Ecto neural progenitor cell (in vitro differentiated cells): ENCODE results near the gene NIP7.
"Not testable (repeated sequence)": the region's sequence is repeated elsewhere in the genome, so short reads cannot be mapped to it uniquely, and the experiment has no call there.

Experiments used
- DNase-seq: peaks from one replicate; pipeline ENCODE4 v3.0.0-alpha.2; 2018; ENCODE audit warnings: low spot score

NIP7 gene

DNA sequence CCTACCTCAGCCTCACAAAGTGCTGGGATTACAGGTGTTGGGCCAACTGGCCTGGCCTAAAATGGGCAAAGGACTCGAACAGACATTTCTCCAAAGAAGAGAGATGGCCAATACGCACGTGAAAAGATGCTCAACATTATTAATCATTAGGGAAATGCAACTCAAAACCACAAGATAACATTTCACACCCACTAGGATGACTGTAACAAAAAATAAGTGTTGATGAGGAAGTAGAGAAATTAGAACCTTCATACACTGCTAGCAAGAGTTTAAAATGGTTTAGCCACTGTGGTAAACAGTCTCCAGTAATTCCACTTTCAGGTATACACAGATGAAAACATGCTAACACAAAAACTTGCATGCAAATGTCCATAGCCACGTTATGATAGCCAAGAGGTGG is 6.4 kb downstream of the NIP7 start:
- DNase-seq = no peak

DNA sequence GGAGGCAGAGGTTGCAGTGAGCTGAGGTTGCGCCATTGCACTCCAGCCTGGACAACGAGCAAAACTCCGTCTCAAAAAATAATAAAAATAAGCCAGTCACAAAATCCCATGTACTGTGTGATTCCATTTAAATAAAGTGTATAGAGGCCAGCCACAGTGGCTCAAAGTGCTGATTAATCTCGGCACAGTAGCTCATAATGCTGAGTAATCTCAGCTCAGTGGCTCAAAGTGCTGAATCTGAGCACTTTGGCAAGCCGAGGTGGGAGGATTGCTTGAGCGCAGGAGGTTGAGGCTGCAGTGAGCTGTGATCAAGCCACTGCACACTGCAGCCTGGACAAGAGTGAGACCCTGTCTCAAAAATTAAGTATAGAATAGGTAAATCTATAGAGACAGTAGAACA is 7.1 kb downstream of the NIP7 start:
- no peak for DNase-seq

DNA sequence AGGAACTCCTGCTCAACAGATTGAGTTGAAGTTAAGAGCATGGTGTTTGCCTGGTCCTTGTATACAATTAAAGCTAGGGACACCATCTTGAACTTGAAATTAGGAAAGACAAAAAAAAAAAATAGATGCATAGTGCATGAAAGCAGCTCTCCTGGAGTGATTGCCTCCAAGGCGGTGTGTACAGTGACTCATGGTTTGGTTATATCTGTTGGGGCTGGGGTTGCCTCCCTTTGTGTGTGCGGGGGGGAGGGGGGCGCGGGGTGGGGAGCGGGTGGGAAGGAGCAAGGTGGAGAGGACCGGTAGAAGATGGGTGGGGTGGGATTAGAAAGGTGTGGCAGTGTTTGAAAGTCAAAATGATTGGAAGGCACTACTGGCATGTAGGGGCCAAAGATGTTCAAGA is 8.7 kb downstream of the NIP7 start:
- no peak for DNase-seq

DNA sequence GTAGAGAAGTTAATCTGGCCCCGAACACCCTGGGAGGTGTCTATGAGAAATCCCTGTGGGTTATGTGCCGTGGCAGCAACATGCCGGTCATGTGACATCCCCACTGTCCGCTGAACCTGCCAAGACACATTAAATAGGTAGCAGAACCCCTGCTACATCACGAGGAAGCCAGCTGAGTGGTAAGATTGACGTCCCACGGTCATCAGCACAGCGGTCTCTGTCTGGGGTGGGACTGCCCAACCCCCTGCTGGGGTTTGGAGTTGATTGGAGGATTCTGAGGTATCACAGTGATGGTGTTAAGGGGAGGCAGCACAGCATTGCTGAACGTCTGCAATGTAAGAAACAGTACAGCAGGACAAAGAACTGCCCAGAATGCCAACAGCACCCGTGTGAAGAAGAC is 10.0 kb downstream of the NIP7 start:
- DNase-seq = no peak

DNA sequence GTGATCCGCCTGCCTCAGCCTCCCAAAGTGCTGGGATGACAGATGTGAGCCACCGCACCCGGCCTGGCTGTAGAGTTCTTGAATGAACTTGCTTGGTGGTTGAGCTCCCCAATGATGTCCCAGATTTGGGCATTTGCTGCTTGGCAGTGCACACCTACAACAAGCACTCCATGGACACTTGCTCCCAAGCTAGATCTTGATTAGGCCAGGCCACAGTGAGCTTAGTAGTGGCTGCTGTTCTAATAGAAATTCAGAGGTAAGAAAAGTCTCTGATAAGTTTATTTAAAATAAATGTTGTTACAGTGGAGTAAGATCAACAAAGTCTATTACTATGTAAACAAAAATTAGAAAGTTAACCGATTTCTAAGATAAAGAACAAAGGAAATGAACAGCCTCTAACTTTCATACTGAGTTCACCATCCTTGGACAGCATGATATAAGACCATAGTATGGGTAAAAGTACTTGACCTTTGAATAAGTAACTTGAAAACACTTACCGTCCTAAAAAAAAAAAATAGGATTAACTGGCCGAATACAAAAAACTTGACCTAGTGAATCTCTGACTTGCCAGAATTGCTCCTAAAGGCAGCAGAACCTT is 11.1 kb downstream of the NIP7 start:
- no peak for DNase-seq

DNA sequence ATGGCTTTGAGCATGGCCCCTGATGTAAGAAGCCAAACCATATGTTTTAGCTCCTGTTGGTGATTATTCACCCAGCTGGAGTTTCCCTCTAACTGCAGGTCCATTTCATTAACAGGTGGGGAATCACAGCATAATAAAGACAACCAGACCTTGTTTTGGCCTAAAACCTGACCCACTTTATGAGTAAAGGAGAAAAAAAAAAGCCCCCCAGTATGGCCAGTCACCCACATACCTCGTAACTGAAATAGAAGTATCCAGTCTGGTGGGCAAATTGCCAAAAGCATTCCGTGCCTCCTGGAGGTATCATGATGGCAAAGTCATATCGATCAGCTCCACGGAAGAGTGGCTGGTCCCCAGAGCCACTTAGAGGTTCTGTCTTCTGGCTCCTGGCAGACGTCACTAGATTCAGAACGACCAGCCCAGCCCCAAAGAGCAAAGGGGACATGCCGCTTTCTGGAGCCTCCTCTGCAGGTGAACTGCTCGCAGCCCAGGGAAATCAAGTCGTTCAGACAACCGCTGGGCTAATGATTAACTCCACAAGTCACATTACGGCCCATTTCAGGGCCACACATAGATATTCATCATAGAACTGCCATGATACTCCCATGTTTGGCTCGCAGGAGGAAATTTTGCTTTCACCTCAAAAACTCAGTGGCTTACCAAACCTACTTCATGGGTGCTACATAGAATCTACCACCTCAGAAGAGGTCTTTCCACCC is 11.9 kb downstream of the NIP7 start, which contains the start of gene TMED6:
Gene TMED6 (minus strand): TSS at position 478 of the 719 bp plus-strand sequence. CDS start 33 bp downstream, at position 445.
- no peak for DNase-seq

DNA sequence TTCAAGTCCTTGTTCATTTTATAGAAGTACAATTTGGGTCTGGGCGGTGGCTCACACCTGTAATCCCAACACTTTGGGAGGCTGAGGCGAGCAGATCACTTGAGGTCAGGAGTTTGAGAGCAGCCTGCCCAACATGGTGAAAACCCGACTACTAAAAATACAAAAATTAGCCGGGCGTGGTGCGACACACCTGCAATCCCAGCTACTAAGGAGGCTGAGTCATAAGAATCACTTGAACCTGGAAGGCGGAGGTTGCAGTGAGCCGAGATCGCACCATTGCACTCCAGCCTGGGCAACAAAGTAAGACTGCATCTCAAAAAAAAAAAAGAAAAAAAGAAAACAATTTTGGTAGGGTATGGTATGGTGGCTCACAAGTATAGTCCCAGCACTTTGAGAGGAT is 20.5 kb downstream of the NIP7 start:
- not testable (repeated sequence) for DNase-seq

DNA sequence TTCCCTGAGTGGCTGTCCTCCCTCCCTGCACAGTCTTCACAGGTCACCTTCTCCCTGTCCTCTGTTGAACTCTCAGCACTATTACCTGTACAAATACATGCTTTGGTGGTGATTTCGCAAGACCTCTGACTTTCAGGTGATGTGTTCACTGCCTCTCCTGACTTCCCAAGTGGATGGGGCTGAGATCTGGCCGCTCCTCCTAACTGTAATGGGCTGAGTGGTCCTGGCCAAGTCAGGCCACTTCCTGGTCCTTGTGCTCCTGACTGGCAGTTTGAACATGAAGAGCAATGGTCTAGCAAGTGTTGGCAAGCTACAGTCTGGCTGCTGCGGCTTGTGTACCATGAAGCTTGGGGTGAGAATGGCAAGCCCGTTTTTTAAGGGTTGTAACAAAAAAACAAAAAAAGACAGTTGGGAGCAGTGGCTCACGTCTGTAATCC is 23.7 kb downstream of the NIP7 start:
- DNase-seq = no peak

DNA sequence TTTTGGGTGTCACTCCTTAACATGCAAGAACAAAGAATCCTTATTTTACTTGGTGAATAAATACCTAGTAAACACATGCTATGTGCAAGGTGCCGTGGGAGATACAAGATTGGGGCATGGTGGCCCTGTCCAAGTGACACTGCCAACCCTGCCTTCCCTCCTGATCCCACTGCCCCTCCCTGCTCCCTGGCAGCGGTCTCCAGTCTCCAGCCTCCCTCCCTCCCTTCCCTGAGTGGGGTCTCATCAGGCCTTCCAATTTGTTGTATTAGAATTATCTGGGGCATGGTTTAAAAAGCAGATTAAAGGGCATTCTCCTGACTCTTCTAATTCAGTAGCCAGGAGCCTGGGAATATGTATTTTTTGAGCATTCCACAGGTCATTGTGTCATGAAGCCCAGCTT is 24.5 kb downstream of the NIP7 start:
- no peak for DNase-seq

DNA sequence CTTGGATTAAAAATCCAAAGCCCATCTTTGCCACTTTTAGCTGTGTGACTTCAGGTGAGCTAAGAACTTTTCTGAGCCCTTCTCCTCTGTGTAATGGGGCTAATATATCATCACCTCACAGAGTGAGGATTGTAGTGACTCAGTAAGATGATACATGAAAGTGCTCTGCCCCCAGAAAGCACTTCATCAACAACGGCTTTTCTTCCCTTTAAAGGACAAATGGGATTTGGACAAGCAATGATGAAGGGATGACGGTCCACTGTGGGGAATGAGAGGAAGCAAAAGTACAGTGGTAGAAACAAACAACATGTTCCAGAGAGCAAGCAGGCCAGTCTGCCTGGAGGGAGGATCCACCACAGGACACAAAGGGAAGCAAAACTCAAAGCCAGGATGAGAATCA is 26.3 kb downstream of the NIP7 start:
- no peak for DNase-seq

DNA sequence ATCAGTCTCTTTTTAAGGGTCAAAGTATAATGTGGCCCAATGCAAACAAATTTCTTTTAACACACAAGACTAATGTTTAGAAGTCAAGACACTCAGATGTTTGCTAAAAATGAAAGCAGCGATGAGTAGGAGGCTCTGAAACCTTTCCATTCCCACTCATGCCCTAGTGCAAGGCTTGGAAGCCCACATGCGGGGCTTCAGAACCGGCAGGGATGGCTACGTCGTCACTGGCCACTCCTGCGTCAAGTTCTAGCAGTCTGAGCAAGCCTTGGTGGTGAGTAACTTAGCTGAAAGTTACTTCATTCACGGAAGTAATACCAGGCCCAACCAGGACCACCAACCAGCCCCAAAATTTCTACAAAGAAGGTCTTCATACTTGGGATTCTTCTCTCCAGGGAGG is 26.9 kb downstream of the NIP7 start:
- no peak for DNase-seq

DNA sequence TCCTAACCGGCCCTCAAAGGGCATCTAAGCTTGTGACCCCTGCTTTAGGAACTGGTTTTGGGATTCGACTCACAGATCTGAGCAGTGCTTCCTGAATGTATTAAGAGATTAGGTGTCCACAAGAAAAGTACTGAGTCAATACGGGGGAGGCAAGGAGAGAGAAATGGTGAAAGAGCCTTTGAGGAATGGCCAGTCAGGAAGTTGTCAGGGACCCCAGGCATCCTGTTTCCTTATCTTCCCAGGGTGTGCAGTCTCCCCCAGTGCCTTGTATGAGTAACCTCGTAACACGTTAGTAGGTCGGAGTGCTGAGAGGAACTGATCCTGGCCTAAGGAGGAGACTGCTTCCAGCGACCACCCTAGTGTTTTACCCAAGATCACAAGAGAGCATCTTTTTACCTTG is 28.4 kb downstream of the NIP7 start:
- DNase-seq = no peak

DNA sequence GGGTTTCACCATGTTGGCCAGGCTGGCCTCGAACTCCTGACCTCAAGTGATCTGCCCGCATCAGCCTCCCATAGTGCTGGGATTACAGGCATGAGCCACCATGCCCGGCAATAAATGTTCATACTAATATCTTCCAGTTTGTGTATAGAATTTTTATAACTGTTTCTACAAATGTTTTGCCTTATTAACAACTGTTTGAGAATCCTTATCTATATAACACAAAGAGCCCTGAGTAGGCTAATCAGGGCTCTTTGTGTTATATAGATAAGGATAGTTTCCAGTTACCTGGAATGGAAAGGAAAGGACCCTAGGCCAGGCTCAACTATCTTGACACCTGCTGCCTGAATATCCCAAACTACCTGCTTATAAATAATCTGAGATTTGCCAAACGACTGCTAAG is 29.3 kb downstream of the NIP7 start:
- no peak for DNase-seq

DNA sequence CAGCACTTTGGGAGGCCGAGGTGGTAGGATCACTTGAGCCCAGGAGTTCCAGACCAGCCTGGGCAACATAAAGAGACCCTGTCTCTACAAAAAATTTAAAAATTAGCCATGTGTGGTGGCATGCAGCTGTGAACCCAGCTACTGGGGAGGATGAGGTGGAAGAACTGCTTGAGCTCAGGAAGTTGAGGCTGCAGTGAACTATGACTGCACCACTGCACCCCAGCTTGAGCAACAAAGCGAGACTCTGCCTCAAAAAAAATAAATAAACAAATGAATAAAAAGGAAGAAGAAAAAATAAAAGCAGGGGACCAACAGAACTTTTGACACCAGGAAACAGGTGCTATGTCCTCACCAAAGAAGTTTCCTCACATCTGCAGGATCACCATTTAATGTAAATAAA is 32.0 kb downstream of the NIP7 start:
- DNase-seq = no peak

DNA sequence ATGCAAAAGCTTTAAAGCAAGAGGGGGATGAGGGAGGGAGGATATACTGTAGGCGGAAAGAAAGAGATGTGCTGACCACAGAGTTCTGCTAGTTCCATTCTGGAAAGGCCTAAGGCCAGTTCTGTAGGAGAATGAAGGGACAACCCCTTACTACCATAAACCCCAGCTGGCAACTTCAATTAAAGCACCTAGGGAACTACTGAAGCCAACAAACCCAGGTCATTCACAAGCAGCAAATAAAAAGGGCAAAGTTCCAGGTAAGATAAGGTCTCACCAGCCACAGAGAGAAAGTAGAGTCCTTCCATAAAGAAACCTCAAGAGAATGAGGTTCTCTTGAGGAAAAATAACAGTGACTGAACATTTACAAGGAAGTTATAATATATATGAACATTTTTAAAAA is 33.4 kb downstream of the NIP7 start:
- no peak for DNase-seq

DNA sequence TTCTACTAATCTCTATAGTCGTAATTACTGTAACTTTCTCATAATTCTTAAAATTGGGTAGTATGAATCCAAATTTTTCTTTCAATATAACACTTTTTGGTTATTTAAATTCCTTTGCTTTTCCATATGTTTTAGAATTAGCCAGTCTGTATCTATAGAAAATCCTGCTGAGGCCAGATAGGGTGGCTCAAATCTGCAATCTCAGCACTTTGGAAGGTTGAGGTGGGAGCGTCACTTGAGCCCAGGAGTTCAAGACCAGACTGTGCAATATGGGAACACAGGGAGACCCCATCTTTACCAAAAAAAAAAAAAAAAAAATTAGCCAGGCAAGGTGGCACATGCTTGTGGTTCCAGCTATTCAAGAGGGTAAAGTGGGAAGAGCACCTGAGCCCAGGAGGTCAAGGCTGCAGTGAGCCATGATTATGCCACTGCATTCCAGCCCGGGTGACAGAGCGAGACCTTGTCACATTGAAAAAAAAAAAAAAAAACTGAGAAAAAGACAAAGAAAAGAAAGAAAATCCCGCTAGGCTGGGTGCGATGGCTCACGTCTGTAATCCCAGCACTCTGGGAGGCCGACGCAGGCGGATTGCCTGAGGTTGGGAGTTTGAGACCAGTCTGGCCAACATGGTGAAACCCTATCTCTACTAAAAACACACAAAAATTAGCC is 37.0 kb downstream of the NIP7 start:
- no peak for DNase-seq

DNA sequence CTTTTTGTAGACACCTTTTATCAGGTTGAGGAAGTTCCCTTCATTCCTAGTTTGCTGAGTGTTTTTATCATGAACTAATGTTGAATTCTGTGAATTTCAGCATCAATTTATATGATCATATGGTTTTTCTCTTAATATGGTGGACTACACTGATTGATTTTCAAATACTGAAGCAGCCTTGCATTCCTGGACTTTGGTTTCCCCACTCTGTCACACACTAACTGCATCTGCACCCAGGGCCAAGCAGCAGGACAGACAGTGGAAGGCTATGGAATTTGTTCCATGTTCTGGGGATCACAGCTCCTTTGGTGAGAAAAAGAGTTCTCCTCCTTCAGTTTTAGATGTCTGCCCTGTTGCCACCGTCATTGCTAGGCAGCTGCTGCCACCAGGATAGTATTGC is 38.5 kb downstream of the NIP7 start:
- no peak for DNase-seq

DNA sequence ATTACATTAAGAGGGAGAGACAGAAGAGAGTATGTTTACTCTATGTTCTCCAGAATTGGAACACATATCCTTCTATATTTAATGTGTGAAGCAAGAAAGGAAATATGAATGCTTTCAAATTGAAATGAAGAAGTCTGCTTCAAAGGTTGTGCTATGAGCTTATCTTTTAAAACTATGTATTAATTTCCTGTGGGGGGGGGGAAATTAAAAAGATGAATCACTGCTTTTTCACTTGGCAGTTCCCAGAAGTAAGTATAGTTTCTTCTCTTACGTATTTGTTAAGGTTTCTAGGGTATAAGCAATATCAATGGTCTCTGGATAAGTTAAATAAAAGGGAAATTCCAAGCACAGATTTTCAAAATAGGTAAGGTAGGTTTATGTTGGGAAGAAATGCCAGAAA is 39.2 kb downstream of the NIP7 start:
- DNase-seq = no peak

DNA sequence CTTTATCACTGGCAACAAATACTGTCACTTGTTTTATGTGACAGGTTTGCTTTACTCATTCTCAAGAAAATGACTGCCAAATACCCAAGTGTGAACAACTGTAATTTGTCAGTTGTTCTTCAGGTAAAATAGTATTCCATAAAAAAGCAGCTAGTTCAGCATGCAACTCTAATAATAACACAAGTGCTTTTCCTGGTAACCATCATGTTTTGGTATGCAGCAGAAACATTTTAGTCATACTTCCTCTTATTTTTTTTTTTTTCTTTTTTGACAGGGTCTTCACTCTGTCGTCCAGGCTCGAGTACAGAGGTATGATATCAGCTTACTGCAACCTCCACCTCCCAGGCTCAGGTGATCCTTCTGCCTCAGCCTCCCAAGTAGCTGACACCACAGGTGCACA is 41.7 kb downstream of the NIP7 start:
- DNase-seq = no peak

DNA sequence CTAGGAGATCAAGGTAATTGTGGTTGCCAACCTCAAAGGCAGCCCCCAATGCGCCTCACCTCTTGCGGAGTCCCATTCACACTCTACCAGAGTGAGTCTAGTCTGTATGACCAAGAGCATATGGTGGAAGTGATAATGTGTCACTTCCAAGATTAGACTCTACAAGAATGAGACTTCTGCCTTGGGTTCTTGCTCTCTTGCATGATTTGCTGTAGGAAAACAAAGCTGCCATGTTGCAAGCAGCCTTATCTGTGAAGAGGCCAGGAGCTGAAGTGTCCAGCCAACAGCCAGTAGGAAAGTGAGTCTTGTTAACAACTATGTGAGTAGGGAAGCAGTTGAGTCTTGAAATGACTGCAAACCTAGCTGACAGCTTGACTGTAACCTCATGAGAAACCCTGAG is 42.8 kb downstream of the NIP7 start:
- no peak for DNase-seq

DNA sequence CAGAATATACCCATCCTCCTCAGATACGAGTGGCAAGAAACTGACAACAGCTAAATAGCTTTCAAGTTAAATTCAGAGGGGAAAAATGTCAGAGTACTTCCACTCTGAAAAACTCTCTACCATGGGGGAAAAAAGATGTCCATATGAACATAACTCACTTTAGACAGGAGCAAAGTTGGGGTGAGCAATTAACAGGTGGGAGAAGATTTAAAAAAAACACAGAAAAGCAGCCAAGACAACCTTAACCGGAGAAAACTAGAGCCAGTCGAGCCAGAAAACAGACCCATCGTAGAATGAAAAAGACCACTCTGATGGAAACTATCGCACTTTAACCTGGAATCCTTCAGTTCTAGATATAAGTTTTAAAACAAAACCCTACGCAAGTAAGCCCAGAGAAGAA is 45.4 kb downstream of the NIP7 start:
- no peak for DNase-seq

DNA sequence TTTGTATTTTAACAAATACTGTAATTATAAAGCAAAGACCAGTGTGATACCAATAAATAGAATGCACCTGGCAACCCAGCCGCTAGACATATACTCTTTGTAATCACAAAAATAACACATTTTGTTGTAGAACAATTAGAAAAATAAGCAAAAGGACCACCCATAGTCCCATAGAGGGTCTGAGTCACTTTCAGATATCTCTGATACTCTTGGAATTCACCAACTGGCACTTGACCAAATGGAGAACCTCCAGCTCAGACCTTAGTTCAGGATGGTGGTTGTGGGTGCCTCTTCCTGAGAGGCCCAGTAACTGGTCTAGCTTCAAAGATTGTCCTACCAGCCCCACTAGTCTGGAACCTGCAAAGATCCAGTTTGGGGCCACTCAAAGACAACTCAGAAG is 47.0 kb downstream of the NIP7 start:
- no peak for DNase-seq
